Gastrocnemius medialis (tissue), 4 donors: Measurements from ENCODE around the gene TSSC4.

Experiments
- CTCF ChIP-seq, 5 experiments: fragments of 450-650 bp in 3 of 5; fragments of 200-600 bp in 2 of 5; sonication (generic) in 2 of 5; IDR thresholded peaks in 4 of 5; conservative IDR thresholded peaks in 1 of 5; 1 replicate in 4 of 5; 2 replicates in 1 of 5; pipeline ENCODE4 v1.5.1; 2016 to 2019; ENCODE audit warnings: antibody characterized with exemption in 5 of 5, mild to moderate bottlenecking in 3 of 5, moderate library complexity in 3 of 5
- POLR2A ChIP-seq, 2 donors: fragments of 450-650 bp; IDR thresholded peaks; one replicate each; pipeline ENCODE4 v1.6.1; 2017; ENCODE audit warnings: antibody characterized with exemption in 2 of 2, mild to moderate bottlenecking in 2 of 2, moderate library complexity in 2 of 2

GRCh38 chr11:2383852-2384804, 16.4 kb upstream of the TSSC4 start:
- TF ChIP-seq CTCF (IDR thresholded peaks at IDR 0.05 in 4 of 5, conservative IDR thresholded peaks at IDR 0.05 in 1 of 5) (no peak), POLR2A (IDR thresholded peaks at IDR 0.05) (no peak)
